Measurements from ENCODE around the gene HOXA4.

HOXA4 gene

DNA sequence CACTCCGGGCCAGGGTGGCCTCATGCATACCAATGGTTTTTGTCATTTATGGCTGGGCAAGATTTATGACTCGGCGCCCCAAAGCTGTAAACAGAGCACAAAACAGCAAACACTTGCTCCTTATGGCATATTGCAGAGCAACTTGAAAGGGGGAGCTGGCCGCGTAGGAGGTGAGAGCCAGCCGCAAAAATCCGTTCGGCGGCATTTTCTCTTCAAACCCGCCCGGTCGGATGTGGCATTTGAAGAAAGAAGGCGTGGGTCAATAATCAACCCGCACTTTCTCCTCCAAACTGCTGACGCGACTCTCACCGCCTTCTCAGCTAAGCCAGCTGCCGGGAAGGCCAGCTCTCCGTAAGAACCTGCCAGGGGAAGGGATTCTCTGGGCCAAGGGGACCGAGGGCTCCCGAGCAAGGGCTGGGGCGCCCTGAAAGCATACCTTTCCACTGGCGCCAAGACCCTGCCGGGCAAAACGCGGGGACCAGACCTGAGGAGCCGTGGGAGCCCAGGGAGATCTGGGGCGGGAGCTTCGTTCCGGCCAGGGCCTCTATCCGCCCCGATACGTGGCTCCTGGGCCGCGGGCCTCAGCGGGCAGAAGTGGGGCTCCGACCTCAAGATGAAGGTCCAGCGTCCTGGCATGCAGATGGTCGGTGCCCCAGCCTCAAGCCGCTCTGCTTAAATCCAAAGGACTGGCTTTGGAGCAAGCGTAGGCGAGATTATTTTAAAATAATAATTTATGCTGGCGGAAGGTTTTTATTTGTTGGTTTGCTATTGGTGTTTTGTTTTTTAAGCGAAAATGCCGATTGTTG lies 15.1 kb downstream of the HOXA4 start:
- DNase-seq = no peak

DNA sequence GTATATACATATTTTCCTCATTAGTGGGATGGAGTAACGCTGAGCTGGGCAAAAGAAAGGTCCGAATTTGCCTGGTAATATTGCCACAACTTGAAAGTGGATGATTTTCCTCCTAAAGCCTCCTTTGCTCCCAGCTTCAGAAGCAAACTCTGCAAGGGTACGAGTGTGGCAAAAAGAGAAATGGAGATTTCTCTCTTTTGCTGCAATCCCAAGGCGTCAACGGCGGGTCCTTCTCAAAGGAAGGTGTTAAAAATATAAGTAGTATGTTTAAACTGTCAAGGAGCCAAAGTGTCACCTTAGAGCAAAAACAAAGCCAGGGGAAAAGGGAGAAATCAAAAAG lies 15.7 kb downstream of the HOXA4 start:
- no peak for DNase-seq

DNA sequence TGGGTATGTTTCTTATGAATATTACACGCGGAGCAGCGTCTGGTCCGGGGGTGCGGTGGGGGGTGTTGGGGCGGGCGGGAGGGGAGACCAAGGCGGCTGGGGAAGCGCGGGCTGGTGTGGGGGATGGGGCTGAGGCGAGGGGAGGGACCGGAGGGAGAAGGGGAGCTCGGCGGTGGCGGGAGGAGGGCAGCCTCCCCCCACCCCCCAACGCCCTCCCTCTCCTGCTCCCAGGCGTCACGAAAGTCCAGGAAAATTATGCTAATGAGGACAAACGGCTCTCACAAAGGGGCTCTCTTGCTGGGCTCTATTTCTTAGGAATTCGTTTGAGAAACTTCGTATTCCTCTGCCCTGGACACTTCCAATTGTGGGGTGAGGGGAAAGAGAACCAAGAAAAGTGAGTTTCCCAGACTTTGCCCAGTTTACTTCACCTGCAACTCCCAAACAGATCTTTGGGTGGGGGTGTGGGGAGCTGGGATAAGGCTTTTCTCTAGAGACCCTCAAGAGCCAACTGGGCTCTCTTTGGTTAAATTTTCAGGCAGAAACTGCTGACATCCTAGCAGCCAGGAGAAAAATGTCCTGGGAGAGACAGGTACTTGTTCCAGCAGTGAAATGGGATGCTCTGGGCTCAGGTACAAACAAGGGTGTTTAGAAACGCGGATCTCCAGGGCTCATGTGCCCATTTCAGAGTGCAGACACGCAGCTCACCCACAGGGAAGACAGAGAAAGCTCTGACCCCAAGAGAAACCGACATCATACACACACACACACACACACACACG lies 16.4 kb downstream of the HOXA4 start:
- DNase-seq = no peak

DNA sequence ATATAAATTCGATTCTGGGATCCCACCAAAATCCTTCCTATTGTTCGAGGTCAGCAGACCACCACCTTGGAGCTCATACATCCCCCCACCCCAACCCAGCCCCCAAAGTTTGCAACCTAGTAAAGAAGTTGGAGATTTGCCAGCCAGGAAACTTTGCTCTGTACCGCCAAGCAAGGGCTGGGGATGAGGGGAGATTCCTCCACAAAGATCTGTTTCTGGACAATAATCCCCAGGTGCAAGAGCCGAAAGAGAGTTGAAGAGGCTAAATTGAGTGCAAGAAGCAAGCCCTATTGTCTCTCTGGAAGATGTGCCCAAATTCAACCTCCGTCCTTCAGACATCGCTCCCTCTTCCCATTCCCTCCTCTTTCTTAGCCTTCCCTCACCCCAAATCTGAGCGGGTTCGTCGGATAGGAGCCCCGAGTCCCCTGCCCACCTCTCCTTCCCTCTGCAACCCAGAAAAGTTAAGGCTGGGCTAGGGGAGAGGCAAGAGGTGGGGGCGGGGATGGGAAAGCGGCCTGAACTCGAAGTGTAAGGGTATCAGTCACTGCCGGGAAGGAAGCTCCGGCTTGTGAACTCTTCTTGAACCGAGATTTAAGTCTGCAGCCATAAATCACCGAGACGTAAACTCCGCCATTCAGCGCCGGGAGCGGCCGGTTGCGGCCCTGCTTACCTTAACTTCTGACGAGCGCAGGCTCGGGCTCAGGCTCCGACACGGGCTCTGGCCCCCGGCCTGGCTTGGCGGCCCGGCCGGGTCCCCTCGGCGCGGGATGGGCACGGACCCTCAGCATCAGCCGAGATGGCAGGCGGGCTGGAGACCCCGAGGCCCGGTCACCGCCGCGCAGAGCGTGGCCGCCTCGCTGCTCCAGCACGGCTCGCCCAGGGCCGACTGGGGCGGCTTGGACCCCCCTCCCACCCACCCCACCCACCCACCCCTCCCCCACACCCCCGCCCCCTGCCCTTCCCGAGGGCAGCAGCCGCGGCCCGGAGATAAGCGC lies 17.3 kb downstream of the HOXA4 start:
- DNase-seq = no peak

DNA sequence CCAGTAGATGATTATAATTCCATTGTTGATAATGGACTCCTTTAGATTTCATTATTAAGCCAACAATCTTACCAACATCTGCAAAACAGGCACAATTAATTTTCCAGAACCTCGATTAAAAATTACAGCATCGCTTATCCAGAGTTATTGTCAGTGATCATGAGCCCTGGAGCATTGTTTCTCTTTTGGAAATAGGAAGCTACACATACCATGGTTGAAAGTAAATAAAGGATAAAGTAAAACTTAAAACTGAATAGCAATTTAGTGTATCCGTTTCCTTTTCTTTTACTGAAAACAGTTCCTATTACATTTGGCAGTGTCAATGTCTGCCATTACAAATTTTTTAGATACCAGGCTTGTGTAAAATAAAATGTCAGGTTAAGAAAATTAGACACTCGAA lies 18.2 kb downstream of the HOXA4 start:
- DNase-seq = no peak

DNA sequence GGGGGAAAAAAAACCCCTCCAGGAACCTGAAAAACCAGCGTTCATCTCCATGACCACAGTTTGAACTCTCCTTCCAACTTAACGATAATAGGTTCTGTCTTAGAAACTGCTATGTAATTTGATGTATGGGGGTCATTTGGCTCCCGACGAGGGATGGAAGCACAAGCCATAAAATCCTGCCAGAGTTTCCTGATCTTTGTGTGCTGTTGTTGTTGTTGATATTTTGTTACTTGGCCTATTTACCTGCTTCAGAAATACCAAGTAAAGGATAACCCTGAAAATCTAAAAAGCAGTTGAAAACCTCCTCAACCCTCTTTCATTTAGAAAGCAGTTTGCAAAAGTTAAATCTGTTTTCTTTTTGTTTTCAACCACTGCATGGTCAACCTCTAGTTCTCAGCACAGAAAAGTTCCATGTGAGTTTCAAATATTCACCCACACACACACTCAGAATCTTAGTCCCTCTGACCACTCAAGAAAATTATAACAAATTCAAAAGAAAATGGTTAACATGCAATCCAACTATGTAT lies 18.7 kb downstream of the HOXA4 start:
- DNase-seq = no peak

DNA sequence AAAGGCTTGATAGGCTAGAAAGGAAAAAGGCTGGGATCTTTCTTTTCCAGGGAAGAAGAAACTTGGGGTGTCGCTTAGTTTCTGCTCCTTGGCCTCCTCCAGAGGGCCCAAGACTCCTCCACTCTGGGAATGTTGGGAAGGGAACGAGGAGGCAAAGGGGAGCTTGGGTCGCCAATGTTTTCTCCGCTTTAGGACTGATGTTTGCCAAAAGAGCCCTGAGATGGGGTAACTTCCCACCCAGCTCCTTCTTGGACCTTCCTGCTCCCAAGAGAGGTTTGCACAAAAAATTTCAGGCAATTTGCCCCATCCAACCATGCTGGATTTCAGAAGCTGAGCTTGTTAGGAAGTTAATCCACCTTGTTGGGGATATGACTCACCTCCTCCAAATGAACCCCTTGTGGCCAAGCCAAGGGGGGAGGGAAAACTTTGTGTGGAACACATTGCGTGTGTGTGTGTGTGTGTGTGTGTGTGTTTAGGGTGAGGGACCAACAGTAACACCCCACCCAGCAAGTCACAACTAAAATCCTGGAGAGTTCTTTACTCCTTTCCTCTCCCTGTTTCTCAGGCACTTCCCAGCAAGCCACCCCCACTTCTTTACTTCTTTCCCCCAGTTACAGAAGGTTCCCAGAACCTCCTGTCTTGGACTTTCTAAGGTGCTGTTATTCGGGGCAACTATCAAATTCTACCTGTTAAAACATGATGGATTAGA lies 19.4 kb downstream of the HOXA4 start:
- no peak for DNase-seq

DNA sequence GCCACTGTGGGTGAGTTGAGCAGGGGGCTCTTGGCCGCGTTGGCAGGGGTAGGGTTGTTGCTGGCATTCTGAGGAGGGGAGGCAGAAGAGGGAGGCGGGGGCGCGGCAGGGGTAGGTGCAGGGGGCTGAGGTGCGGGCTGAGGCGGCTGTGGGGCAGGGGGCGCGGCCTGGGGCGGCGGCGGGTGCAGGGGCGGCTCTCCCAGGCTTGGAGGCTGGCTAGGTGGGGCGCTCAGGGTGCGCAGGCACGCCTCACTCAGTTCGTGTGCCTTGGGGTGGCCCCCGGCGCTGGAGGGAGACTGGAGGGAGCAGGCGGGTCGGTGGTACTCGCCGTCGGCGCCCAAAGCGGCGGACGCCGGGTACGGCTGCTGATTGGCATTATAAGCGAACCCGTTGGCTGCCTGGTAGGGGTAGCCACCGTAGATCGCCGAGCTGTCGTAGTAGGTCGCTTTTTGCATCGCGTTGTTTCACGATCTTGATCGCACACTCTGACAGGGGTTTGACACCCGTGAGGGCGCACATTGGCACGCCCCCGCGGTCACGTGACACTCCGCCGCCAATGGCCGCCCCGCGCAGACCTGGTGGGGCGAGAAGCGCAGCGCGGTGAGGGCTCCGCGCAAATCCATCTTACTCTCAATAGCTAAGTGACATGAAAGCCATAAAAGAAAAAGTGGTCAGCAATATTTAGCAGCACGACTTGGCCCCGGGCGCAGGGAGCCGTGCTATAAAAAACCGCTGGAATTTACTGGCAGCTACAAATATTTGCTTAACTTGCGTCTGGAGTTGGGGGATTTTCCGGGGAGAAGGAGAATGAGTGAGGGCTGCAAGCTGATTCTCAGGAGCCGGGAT lies 20.1 kb downstream of the HOXA4 start:
- DNase-seq = no peak

DNA sequence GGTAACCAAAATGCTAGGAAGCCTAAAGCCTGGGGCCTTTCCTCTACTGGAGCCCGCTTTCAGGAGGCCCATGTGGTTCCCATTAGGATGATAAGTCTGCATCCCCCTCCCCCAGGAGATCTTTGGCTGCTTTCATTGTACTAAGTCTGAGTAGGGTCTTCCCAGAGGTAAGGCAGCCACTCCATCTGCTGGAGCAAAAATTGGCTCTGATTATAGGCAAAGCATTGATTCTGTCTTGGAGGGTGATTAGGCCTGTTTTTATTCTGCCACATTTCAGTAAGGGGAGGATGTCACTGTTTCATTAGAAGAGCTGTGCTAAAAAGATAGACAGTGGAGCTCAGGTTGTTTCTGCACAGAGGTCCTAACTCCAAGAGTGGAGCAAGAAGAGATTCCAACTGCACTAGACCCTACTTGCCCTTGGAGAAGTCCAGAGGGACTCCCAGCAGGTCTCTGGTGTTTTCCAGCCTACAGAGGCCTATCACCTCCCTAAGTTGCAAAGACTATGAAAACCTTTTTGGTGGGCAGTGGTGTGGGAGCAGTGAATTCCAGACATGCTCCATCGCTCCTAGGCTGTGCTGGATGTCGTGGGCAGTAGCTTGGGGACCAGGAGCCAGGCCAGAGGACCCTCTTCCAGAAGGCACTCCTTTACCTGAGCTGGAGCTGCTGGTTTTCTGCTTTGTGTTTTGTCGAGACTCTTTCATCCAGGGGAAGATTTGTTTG lies 20.9 kb downstream of the HOXA4 start:
- no peak for DNase-seq

DNA sequence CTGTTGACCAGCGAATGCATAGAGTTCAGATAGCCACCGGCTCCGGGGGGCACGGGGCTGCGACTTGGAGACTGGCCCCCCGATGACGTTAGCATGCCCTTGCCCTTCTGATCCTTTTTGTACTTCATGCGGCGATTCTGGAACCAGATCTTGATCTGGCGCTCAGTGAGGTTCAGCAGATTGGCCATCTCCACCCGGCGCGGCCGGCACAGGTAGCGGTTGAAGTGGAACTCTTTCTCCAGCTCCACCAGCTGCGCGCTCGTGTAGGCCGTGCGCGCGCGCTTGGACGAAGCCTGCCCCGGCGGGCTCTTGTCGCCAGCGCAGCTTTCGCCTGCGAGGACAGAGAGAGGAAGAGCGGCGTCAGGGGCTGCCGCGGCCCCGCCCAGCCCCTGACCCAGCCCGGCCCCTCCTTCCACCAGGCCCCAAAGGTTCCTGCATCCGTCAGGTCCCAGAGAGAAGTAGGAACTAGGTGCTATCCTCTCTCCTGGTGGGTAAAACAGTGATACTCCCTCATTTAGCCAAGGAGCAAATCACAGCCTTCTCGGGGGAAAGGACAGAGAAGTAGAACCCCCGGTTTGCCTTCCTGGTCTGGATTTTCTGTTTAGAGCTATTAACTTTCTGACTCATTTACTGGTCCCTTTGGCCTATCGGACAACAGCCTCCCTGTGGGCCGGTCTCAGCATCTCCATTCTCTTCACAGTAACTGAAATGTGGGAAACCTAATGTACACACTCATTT lies 22.0 kb downstream of the HOXA4 start:
- no peak for DNase-seq

DNA sequence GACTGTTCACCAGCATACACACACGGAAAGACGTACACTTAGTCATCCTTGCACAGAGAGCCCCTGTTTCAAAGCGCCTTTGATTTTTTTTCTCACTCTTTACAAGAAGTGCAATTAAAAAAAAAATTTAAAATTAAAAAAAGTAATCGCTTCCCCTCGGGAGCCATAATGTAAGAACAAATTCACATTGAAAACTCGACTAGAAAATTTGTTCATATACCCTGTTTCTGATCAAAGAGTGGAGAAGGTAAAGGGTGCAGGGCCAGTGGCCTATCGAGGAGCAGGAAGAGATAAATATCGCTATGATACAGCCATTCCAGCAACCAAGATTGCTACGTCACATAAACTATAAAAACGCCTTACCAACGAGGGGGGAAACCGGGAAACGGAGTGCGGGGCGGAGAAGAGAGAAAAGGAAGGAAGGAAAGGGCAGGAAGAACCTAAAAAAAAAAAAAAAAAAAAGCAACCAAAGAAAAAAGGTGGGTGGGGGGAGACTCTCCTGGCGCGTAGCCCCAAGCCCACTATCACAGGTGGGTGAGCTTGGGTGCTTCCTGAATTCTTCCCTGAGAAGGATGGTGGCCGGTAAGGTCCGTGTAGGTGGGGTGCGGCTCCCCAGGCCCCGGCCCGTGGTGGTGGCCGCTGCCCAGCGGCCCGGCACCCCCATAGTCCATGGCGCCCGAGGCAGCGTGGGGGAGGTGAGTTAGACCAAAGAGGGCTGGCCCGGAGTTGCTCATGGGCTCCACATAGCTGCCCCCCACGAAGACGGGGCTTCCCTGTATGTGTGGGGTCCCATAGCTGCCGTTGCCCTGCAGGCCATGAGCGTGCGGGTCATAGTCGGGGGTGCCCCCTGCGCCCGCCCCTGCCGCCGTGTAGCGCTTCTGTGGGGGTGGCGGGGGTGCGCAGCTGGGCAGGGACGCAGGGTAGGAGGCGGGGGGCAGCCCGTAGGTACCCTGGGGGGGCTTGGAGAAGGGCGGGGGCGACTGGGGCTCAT lies 22.9 kb downstream of the HOXA4 start:
- DNase-seq = no peak

DNA sequence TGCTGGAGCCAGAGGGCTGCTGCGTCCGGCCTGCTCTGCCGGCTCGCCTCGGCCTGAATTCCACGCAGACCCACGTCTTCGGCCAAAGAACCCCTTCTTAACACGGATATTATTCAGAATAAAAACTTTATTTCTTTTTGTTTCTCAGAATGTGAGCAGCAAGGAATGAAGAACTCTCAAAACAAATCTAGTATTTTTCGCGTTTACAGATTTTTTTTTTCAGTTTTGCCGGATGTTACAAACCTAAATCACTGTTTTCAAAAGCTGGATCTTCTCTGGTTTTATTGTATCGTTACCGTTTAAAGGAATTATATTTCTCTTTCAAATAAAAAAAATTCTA lies 23.7 kb downstream of the HOXA4 start:
- no peak for DNase-seq

DNA sequence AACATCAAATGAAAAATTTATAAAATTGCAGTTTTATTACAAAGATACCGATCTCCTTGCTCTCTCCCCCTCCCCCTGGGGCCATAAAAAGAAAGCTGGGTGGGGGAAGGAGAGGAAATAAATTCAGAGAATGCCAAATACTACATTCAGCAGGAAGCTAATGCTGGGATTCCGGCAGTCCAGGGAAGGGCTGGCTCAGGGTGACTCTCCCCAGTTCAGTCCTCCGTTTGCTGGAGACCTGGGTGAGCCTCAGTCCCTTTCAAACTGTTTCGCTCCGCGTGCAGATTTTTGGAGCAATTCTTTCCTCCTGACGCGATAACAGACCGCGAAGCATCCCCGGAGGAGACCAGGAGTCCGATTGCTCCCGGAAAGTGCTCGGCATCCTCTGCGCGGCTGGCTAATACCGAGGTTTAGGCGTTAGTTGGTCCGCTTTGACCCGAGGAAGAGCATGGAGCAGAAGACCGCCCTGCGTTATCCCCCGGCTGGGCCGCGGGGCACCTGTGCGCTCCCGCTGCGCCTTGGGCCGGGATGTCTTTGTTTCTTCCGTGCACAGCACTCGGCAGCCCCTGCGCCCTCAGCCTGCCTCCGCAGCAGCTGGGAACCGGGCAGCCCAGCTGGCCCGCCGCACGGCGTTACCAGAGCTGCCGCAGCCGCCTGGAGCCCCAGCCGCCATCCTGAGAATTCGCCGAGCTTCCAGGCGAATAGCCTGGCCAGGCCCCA lies 24.2 kb downstream of the HOXA4 start:
- DNase-seq = no peak

DNA sequence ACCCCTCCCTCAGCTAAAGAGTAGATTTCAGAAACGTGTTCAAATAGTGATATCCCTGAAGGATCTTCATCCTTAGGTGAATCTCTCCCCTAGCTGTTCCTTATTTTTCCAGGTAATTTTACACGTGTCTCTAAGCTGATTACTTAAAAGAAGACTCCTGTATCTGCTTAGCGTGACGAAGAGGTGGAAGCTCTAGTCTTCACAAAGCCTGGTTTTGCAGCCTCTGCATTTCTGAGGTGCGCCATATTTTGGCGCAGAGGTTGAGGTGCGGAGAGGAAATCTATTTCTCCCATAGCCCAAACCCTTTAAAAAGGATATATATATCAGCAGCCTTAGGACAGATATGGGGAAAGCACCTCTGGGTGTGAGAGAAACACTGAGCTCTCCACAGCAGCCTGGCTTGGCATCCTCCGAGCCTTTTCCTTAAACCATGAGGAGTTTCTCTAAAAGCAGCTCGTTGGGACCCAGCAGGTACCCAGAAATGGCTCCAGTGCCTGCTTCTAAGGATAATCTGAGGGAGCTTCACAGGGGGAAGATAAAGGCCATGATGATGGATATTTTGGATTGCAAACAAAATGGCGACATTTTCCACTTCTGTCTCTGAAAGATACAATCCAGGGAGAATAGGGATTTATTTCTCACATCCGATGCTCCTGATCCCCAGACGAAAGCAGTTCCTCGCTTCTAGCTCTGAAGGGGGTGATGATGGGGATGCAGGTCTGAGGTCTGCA lies 25.1 kb downstream of the HOXA4 start:
- DNase-seq = no peak

DNA sequence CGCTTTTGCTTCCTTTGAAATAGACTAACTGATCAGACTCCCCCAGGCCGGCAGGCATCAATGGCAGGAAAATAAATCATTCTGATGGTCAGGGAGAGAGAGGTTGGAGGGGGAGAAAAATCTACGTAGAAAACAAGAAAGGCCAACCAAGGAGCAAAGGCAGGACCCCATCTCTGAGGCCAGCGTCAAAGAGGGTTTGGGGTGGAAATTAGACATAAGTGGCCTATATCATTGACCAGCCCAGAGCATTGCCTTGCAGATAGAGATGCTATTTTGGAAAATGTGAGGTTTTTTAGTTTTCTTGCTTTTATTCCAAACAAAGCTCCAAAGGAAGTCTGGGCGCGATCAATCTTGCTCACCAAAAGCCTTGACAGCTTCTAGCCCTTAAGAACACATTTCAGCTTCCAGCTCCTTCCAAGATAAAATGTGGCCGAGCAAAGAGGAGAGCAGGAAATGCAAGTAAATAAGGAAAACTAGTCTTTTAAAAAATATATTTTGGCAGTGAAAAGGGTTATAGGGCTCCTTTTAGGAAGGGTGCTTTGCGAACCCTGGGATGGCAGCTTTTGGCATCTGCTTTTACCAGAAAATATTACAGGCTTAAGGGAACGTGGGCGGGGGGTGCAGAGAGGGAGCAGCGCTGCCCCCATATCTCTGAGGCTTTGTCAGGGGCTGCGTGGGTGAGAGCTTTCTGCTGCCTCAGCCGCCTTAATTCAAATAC lies 26.1 kb downstream of the HOXA4 start:
- no peak for DNase-seq

DNA sequence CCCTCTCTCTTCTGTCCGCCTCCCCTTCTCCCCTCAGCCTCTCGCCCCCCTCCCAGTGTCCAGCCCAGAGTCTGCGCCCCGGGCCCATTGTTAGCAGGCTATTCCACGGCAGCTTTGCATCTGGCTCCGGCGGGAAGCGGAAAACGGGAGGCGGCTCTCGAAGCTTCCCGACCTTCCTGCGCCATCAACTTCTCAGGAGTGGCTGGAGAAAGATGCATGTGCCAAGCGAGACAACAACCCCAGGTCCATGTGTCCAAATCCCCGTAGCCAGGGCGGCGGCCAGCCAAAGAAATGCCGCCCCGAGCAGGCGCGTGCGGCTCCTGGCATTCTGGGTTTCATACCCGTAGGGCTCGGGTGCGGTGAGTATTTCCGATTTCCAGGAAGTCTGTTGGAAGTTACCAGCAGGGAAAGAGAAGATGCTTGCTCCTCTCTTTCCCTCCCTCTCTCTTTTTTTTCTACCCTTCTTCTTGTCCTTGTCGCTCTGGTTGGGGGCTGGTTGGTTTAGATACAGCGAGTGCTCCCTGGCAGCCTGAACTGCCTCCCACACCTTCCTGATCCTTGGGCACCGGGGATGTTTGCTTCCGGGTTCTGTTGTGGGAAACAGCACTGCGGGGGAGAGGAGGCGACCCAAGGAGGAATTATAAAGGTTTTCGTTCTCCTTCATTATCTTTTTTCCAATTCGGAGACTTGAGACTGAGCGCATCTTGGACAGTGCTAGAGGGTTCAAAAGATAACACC lies 26.9 kb downstream of the HOXA4 start:
- no peak for DNase-seq

All from stimulated activated CD4-positive, alpha-beta T cell treated with anti-CD3 and anti-CD28 coated beads, Interleukin-2, amount 100 ng/mL, for 48 hours (primary cell).